Activated naive CD4-positive, alpha-beta T cell treated with anti-CD3 and anti-CD28 coated beads, Interleukin-2, amount 50 U/mL, for 24 hours (primary cell): ENCODE measurements around the gene PRKCD.

Source experiments
- H3K27ac Mint-ChIP-seq: one replicate; pipeline ENCODE4 v1.8.0; 2021; ENCODE audit warnings: mild to moderate bottlenecking, mixed read lengths
- H3K27me3 Mint-ChIP-seq: one replicate; pipeline ENCODE4 v1.8.0; 2021; ENCODE audit warnings: mixed read lengths
- H3K36me3 Mint-ChIP-seq: one replicate; pipeline ENCODE4 v1.8.0; 2021; ENCODE audit warnings: mixed read lengths
- H3K4me1 Mint-ChIP-seq: one replicate; pipeline ENCODE4 v1.8.0; 2021; ENCODE audit warnings: mixed read lengths
- H3K4me3 Mint-ChIP-seq: one replicate; pipeline ENCODE4 v1.8.0; 2021; ENCODE audit warnings: mild to moderate bottlenecking, mixed read lengths
- H3K9me3 Mint-ChIP-seq: one replicate; pipeline ENCODE4 v1.8.0; 2021; ENCODE audit warnings: mixed read lengths

Gene PRKCD

GRCh38 chr3:53170325-53171063 lies 9.5 kb downstream of the PRKCD start:
- no peaks in the 10 kb centered on the region for H3K36me3 Mint-ChIP-seq
- peaks cover 27% of the 10 kb centered on the region for H3K4me1 Mint-ChIP-seq

GRCh38 chr3:53171064-53171418 lies 10.0 kb downstream of the PRKCD start:
- H3K4me1 Mint-ChIP-seq, result peaks cover 27% of the 10 kb centered on the region
- no peak overlapping the region for H3K4me3 Mint-ChIP-seq
- no peaks in the 10 kb centered on the region for H3K36me3 Mint-ChIP-seq
- no peak overlapping the region for H3K27ac Mint-ChIP-seq
- no peaks in the 10 kb centered on the region for H3K9me3 Mint-ChIP-seq
- H3K27me3 Mint-ChIP-seq, result no peaks in the 10 kb centered on the region

More at GRCh38 chr3:53170325-53171063, 9.5 kb downstream of the PRKCD start:
- H3K27me3 Mint-ChIP-seq, result no peaks in the 10 kb centered on the region
- no peak overlapping the region for H3K4me3 Mint-ChIP-seq
- no peak overlapping the region for H3K27ac Mint-ChIP-seq
- H3K9me3 Mint-ChIP-seq, result no peaks in the 10 kb centered on the region

GRCh38 chr3:53171827-53172505 lies 11.0 kb downstream of the PRKCD start:
- Mint-ChIP-seq H3K9me3 (no peaks in the 10 kb centered on the region), H3K27ac (peak overlapping the region; percentile 23), H3K36me3 (no peaks in the 10 kb centered on the region), H3K4me3 (no peak overlapping the region), H3K4me1 (peaks cover 27% of the 10 kb centered on the region), H3K27me3 (no peaks in the 10 kb centered on the region)

GRCh38 chr3:53173107-53173506 lies 12.1 kb downstream of the PRKCD start:
- Mint-ChIP-seq H3K27ac (no peak overlapping the region), H3K4me3 (no peak overlapping the region), H3K36me3 (no peaks in the 10 kb centered on the region), H3K9me3 (no peaks in the 10 kb centered on the region), H3K27me3 (no peaks in the 10 kb centered on the region), H3K4me1 (peaks cover 26% of the 10 kb centered on the region)

- Mint-ChIP-seq H3K27ac (no peak overlapping the region), H3K36me3 (peaks cover 4% of the 10 kb centered on the region), H3K9me3 (no peaks in the 10 kb centered on the region), H3K27me3 (no peaks in the 10 kb centered on the region), H3K4me1 (peaks cover 12% of the 10 kb centered on the region), H3K4me3 (no peak overlapping the region)
Observed at GRCh38 chr3:53174346-53175250, 13.6 kb downstream of the PRKCD start.

- Mint-ChIP-seq H3K4me1 (peaks cover 4% of the 10 kb centered on the region), H3K36me3 (peaks cover 4% of the 10 kb centered on the region), H3K27ac (no peak overlapping the region)
Observed at GRCh38 chr3:53175613-53176540, 14.9 kb downstream of the PRKCD start.

GRCh38 chr3:53178246-53178645 lies 17.2 kb downstream of the PRKCD start:
- no peak overlapping the region for H3K4me3 Mint-ChIP-seq
- peaks cover 4% of the 10 kb centered on the region for H3K36me3 Mint-ChIP-seq
- no peaks in the 10 kb centered on the region for H3K4me1 Mint-ChIP-seq
- no peaks in the 10 kb centered on the region for H3K27me3 Mint-ChIP-seq
- H3K27ac Mint-ChIP-seq, result no peak overlapping the region
- H3K9me3 Mint-ChIP-seq, result no peaks in the 10 kb centered on the region

More at GRCh38 chr3:53175613-53176540, 14.9 kb downstream of the PRKCD start:
- H3K9me3 Mint-ChIP-seq, result no peaks in the 10 kb centered on the region
- H3K4me3 Mint-ChIP-seq, result no peak overlapping the region
- no peaks in the 10 kb centered on the region for H3K27me3 Mint-ChIP-seq

GRCh38 chr3:53179580-53179979 lies 18.6 kb downstream of the PRKCD start:
- Mint-ChIP-seq H3K9me3 (no peaks in the 10 kb centered on the region), H3K4me3 (no peak overlapping the region), H3K27me3 (no peaks in the 10 kb centered on the region), H3K36me3 (peaks cover 4% of the 10 kb centered on the region), H3K4me1 (no peaks in the 10 kb centered on the region), H3K27ac (no peak overlapping the region)

- no peaks in the 10 kb centered on the region for H3K27me3 Mint-ChIP-seq
- no peaks in the 10 kb centered on the region for H3K9me3 Mint-ChIP-seq
- no peak overlapping the region for H3K4me3 Mint-ChIP-seq
- no peak overlapping the region for H3K27ac Mint-ChIP-seq
- no peaks in the 10 kb centered on the region for H3K4me1 Mint-ChIP-seq
- H3K36me3 Mint-ChIP-seq, result peaks cover 7% of the 10 kb centered on the region
Observed at GRCh38 chr3:53180305-53181023, 19.5 kb downstream of the PRKCD start.

GRCh38 chr3:53181024-53181371 lies 20.0 kb downstream of the PRKCD start:
- no peaks in the 10 kb centered on the region for H3K4me1 Mint-ChIP-seq
- no peak overlapping the region for H3K4me3 Mint-ChIP-seq
- H3K27ac Mint-ChIP-seq, result no peak overlapping the region
- peaks cover 7% of the 10 kb centered on the region for H3K36me3 Mint-ChIP-seq
- H3K9me3 Mint-ChIP-seq, result no peaks in the 10 kb centered on the region
- no peaks in the 10 kb centered on the region for H3K27me3 Mint-ChIP-seq

GRCh38 chr3:53181528-53181927 lies 20.5 kb downstream of the PRKCD start:
- Mint-ChIP-seq H3K4me3 (no peak overlapping the region), H3K27me3 (no peaks in the 10 kb centered on the region), H3K27ac (no peak overlapping the region), H3K4me1 (no peaks in the 10 kb centered on the region), H3K9me3 (no peaks in the 10 kb centered on the region), H3K36me3 (peaks cover 7% of the 10 kb centered on the region)

GRCh38 chr3:53182764-53183355 lies 21.9 kb downstream of the PRKCD start:
- H3K36me3 Mint-ChIP-seq, result peaks cover 7% of the 10 kb centered on the region
- H3K4me1 Mint-ChIP-seq, result no peaks in the 10 kb centered on the region
- H3K27me3 Mint-ChIP-seq, result no peaks in the 10 kb centered on the region
- no peaks in the 10 kb centered on the region for H3K9me3 Mint-ChIP-seq
- no peak overlapping the region for H3K27ac Mint-ChIP-seq
- H3K4me3 Mint-ChIP-seq, result no peak overlapping the region

- no peaks in the 10 kb centered on the region for H3K9me3 Mint-ChIP-seq
- peaks cover 7% of the 10 kb centered on the region for H3K36me3 Mint-ChIP-seq
- no peaks in the 10 kb centered on the region for H3K27me3 Mint-ChIP-seq
- H3K27ac Mint-ChIP-seq, result no peak overlapping the region
- H3K4me3 Mint-ChIP-seq, result no peak overlapping the region
- H3K4me1 Mint-ChIP-seq, result no peaks in the 10 kb centered on the region
Observed at GRCh38 chr3:53183514-53183913, 22.5 kb downstream of the PRKCD start.

- Mint-ChIP-seq H3K4me1 (no peaks in the 10 kb centered on the region), H3K4me3 (no peak overlapping the region), H3K27me3 (no peaks in the 10 kb centered on the region), H3K27ac (no peak overlapping the region), H3K36me3 (peaks cover 3% of the 10 kb centered on the region), H3K9me3 (no peaks in the 10 kb centered on the region)
Observed at GRCh38 chr3:53184701-53185100, 23.7 kb downstream of the PRKCD start.
